SK-N-SH (cell line): ENCODE data around the gene SLC50A1.

Experiments used
- CHD2 ChIP-seq: fragments of 150-350 bp; IDR thresholded peaks from 2 replicates; pipeline ENCODE4 v1.6.1; 2018; ENCODE audit warnings: low read length; ENCODE audit not compliant: partially characterized antibody
- EP300 ChIP-seq, 2 experiments: IDR thresholded peaks; 2 replicates each; pipeline versions ENCODE4 v1.4.0 to v1.6.1; 2012; ENCODE audit warnings: borderline replicate concordance in 1 of 2, low read depth in 1 of 2, low read length in 1 of 2
- EZH2phosphoT487 ChIP-seq: fragments of 200-600 bp; sonication (generic); IDR thresholded peaks from 2 replicates; pipeline ENCODE4 v1.6.1; 2017; ENCODE audit warnings: low read depth, mixed run types, mild to moderate bottlenecking, antibody characterized with exemption, moderate library complexity, borderline replicate concordance
- FOXM1 ChIP-seq: IDR thresholded peaks from 2 replicates; pipeline ENCODE4 v1.4.0; 2012; ENCODE audit warnings: low read depth, mild to moderate bottlenecking
- GABPA ChIP-seq: IDR thresholded peaks from 2 replicates; pipeline ENCODE4 v1.4.0; 2012; ENCODE audit warnings: low read depth, mild to moderate bottlenecking
- JUND ChIP-seq: IDR thresholded peaks from 2 replicates; pipeline ENCODE4 v1.4.0; 2012
- NRF1 ChIP-seq: IDR thresholded peaks from 2 replicates; pipeline ENCODE4 v1.6.1; 2012; ENCODE audit warnings: low read depth, mild to moderate bottlenecking, low read length
- RAD21 ChIP-seq: IDR thresholded peaks from 2 replicates; pipeline ENCODE4 v1.6.1; 2012; ENCODE audit warnings: mild to moderate bottlenecking, low read length
- RXRA ChIP-seq: IDR thresholded peaks from 2 replicates; pipeline ENCODE4 v1.4.0; 2012; ENCODE audit warnings: low read depth, mild to moderate bottlenecking, borderline replicate concordance
- SIN3A ChIP-seq: IDR thresholded peaks from 2 replicates; pipeline ENCODE4 v1.6.1; 2012; ENCODE audit warnings: low read depth, mild to moderate bottlenecking, low read length, moderate library complexity, borderline replicate concordance
- TAF1 ChIP-seq: IDR thresholded peaks from 2 replicates; pipeline ENCODE4 v1.6.1; 2012; ENCODE audit warnings: low read depth, mild to moderate bottlenecking, low read length, moderate library complexity, borderline replicate concordance
- TF ChIP-seq, protein P1 (sequence below): fragments of 200-600 bp; sonication (generic); IDR thresholded peaks from 2 replicates; pipeline ENCODE4 v1.6.1; 2017; ENCODE audit warnings: antibody characterized with exemption, mild to moderate bottlenecking, moderate library complexity
- TF ChIP-seq, protein P2 (sequence below): IDR thresholded peaks from 2 replicates; pipeline ENCODE4; 2012

DNA sequence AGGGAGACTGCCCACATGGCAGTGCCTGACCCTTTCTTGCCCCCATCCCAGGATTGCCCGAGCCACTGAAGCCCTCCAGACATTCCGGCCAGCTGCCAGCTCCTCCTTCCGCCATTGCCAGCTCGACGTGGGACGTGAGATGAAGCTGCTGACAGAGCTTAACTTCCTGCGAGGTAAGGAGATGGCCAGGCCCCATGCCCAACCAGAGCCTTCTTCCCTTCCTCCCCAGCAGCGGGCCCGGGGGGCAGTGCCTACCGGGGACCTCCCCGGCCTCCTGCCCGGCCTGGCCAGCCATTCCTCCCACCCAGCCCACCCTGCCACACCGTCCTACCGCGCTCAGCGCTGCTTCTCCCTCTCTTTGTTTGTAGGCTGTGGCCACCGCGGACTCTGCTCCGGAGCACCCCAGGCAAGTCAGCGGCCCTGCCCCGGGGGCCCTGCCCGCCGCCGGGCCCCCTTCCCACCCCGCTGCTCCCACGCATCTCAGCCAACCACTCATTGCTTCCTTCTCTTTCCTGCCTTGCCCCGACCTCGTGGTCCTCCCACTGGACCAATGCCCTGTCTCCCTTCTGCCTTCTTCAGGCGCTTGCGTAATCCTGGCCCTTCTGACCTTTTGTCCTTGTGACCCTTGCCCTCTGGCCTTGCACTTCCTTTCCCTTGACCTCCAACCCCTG, 42.9 kb downstream of the SLC50A1 start:
- no peak for TF ChIP-seq EZH2phosphoT487
- TF ChIP-seq, protein P1, sequence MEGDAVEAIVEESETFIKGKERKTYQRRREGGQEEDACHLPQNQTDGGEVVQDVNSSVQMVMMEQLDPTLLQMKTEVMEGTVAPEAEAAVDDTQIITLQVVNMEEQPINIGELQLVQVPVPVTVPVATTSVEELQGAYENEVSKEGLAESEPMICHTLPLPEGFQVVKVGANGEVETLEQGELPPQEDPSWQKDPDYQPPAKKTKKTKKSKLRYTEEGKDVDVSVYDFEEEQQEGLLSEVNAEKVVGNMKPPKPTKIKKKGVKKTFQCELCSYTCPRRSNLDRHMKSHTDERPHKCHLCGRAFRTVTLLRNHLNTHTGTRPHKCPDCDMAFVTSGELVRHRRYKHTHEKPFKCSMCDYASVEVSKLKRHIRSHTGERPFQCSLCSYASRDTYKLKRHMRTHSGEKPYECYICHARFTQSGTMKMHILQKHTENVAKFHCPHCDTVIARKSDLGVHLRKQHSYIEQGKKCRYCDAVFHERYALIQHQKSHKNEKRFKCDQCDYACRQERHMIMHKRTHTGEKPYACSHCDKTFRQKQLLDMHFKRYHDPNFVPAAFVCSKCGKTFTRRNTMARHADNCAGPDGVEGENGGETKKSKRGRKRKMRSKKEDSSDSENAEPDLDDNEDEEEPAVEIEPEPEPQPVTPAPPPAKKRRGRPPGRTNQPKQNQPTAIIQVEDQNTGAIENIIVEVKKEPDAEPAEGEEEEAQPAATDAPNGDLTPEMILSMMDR, result no peak
- no peak for TF ChIP-seq FOXM1
- no peak for TF ChIP-seq SIN3A
- TF ChIP-seq RXRA, result no peak
- TF ChIP-seq, protein P2, sequence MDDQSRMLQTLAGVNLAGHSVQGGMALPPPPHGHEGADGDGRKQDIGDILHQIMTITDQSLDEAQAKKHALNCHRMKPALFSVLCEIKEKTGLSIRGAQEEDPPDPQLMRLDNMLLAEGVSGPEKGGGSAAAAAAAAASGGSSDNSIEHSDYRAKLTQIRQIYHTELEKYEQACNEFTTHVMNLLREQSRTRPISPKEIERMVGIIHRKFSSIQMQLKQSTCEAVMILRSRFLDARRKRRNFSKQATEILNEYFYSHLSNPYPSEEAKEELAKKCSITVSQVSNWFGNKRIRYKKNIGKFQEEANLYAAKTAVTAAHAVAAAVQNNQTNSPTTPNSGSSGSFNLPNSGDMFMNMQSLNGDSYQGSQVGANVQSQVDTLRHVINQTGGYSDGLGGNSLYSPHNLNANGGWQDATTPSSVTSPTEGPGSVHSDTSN, result no peak
- no peak for TF ChIP-seq TAF1
- TF ChIP-seq CHD2, result no peak
- TF ChIP-seq JUND, result no peak
- no peak for TF ChIP-seq GABPA
- no peak for TF ChIP-seq RAD21
- TF ChIP-seq NRF1, result no peak
- no peak for TF ChIP-seq EP300 (IDR thresholded peaks at IDR 0.05; ENCODE audit: borderline replicate concordance in 1 of 2, low read depth in 1 of 2, low read length in 1 of 2)
